ENCODE measurements around the gene EPB41L3. TPM values are rescaled to one million over a fixed set of nuclear protein-coding genes. Genes with fewer than 3 reads are reported as not detected.

EPB41L3 gene
- total and polyA plus RNA-seq, 11 donors = 2.7 to 45.6 (median 7.9) TPM

- ATAC-seq = peak in 2 of 4 donors; percentile 39
- no peaks in the 10 kb centered on the region for H3K27me3 ChIP-seq
- H3K9me3 ChIP-seq = no peaks in the 10 kb centered on the region
- TF ChIP-seq POLR2A (IDR thresholded peaks at IDR 0.05) = no peak
- TF ChIP-seq CTCF (IDR thresholded peaks at IDR 0.05) = no peak
- peak overlapping the region in 1 of 12 donors; percentile 73 for H3K27ac ChIP-seq
- no peak for DNase-seq
- intact Hi-C loops (cut with DNase I) = loop anchor here in 6 of 10 donors (5.0 to 10.0 kb wide), 4 partner anchors 59 to 92 kb away; partner anchors contain the start of gene EPB41L3 (in 4 of the 6)
- no peaks in the 10 kb centered on the region for H3K36me3 ChIP-seq
- peaks cover 0 to 29% (median 0%) of the 10 kb centered on the region in 12 donors for H3K4me1 ChIP-seq
- WGBS, 4 donors = 61 to 69% (median 68%) methylated on average over 7 of the region's 7 CpGs
- H3K4me3 ChIP-seq = no peak overlapping the region
Measured at GRCh38 chr18:5455674-5456073, 88.1 kb downstream of the EPB41L3 start.

- WGBS, 4 donors = 82 to 93% (median 89%) methylated on average over 2 of the region's 2 CpGs
- no peaks in the 10 kb centered on the region for H3K36me3 ChIP-seq
- H3K9me3 ChIP-seq = no peaks in the 10 kb centered on the region
- H3K4me1 ChIP-seq = peaks cover 0 to 29% (median 0%) of the 10 kb centered on the region in 12 donors
- intact Hi-C loops (cut with DNase I) = loop anchor here in 5 of 10 donors (10.0 kb wide), 3 partner anchors 62 to 92 kb away; partner anchors contain the start of gene EPB41L3 (in 4 of the 5)
- no peaks in the 10 kb centered on the region for H3K27me3 ChIP-seq
- H3K27ac ChIP-seq = no peak overlapping the region
- DNase-seq (no peak), ATAC-seq (no peak)
- H3K4me3 ChIP-seq = no peak overlapping the region
- TF ChIP-seq POLR2A (IDR thresholded peaks at IDR 0.05) (no peak), CTCF (IDR thresholded peaks at IDR 0.05) (no peak)
Measured at GRCh38 chr18:5452943-5453443, 90.8 kb downstream of the EPB41L3 start.

- no peak for ATAC-seq
- no peak for DNase-seq
- Histone ChIP-seq H3K4me3 (no peak overlapping the region), H3K9me3 (no peaks in the 10 kb centered on the region), H3K27ac (no peak overlapping the region), H3K36me3 (no peaks in the 10 kb centered on the region), H3K4me1 (peaks cover 0 to 19% (median 0%) of the 10 kb centered on the region in 12 donors), H3K27me3 (no peaks in the 10 kb centered on the region)
- TF ChIP-seq CTCF (IDR thresholded peaks at IDR 0.05) (no peak), POLR2A (IDR thresholded peaks at IDR 0.05) (no peak)
- intact Hi-C loops (cut with DNase I) = loop anchor here in 5 of 10 donors (10.0 kb wide), 3 partner anchors 63 to 93 kb away; partner anchors contain the start of gene EPB41L3 (in 4 of the 5)
- WGBS, 4 donors = 88 to 93% (median 91%) methylated on average over 9 of the region's 9 CpGs
Measured at GRCh38 chr18:5451871-5452270, 91.9 kb downstream of the EPB41L3 start.

GRCh38 chr18:5451150-5451549 lies 92.6 kb downstream of the EPB41L3 start:
- Histone ChIP-seq H3K4me1 (peaks cover 0 to 11% (median 0%) of the 10 kb centered on the region in 12 donors), H3K4me3 (no peak overlapping the region), H3K27ac (no peak overlapping the region), H3K9me3 (no peaks in the 10 kb centered on the region), H3K36me3 (no peaks in the 10 kb centered on the region), H3K27me3 (no peaks in the 10 kb centered on the region)
- DNase-seq (no peak), ATAC-seq (no peak)
- no peak for TF ChIP-seq POLR2A (IDR thresholded peaks at IDR 0.05)
- no peak for TF ChIP-seq CTCF (IDR thresholded peaks at IDR 0.05)
- intact Hi-C loops (cut with DNase I) = loop anchor here in 5 of 10 donors (10.0 kb wide), 3 partner anchors 64 to 94 kb away; partner anchors contain the start of gene EPB41L3 (in 4 of the 5)
